Activated CD8-positive, alpha-beta memory T cell treated with anti-CD3 and anti-CD28 coated beads for 4 hours (primary cell): ENCODE results near the gene CCDC28B.
A peak's percentile ranks its signal among the peaks of the same experiment; 100 is the strongest.

ENCODE experiments used
- DNase-seq, 2 donors: peaks; one replicate each; pipeline ENCODE4 v3.0.0-alpha.2; 2020; ENCODE audit warnings: low read depth in 2 of 2

The CCDC28B gene

DNA sequence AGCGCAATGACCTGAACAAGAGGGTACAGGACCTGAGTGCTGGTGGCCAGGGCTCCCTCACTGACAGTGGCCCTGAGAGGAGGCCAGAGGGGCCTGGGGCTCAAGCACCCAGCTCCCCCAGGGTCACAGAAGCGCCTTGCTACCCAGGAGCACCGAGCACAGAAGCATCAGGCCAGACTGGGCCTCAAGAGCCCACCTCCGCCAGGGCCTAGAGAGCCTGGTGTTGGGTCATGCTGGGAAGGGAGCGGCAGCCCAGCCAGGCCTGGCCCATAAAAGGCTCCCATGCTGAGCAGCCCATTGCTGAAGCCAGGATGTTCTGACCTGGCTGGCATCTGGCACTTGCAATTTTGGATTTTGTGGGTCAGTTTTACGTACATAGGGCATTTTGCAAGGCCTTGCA lies 5.4 kb upstream of the CCDC28B start:
- DNase-seq: no peak

GRCh38 chr1:32195531-32195930 lies 4.9 kb upstream of the CCDC28B start:
- no peak for DNase-seq

DNA sequence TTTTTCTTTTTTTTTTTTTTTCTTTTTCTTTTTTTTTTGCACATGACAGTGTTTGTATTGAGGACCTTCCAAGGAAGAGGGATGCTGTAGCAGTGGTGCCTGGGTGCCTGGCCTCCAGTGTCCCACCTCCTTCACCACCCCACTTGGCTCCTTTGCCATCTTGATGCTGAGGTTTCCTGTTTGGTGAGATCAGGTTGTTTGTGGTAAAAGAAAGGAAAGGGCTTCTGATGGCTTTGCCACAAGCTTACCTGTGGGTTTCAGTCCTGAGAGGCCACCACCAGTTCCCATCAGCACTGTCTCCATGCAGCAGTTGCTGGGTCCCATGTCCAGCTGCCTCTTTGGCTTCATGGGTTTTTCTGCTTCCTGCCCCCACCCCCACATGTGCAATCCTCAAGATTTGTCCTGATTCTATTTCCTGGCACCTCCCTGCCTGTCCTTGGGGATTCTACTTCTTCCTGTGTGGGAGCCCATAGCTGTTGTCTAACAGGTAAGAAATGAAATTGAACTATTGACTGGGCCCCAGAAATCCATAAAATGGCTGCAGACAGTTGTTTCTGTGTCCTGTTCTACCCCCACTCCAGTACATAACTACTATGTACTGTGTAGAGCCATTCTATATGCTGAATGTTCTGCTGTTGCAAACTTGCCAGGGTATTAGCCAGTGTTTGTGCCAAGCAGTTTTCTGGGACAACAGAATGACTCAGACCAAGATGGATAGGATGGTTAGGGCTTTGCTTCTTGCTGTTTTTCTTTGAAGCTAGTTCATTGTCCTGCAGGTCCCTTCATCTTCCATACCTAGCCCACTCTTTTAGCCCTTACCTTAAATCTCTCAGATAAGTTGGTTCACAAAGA lies 4.2 kb upstream of the CCDC28B start:
- DNase-seq: no peak

DNA sequence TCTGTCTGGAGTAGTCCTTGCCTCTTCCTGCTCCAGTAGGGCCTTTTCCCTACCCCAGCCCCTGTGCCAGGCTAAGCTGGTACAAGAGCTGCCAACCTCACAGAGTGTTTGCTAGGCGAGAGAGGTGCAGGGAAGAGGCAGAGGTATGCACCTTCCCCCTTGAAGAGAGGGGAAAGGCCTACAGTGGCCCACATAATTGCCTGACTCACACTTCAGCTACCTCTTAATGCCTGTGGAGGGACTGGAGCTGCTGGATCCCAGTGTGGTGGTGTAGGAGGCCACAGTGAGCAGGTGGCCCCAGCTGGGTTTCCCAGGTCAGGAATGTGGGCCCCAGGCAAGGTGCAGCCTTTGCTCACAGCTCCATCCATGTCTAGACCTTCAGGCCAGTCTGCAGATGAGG lies 3.3 kb upstream of the CCDC28B start:
- no peak for DNase-seq

- DNase-seq: no peak
Measured at GRCh38 chr1:32197837-32198236, 2.6 kb upstream of the CCDC28B start.

GRCh38 chr1:32198237-32199042 lies 2.0 kb upstream of the CCDC28B start:
- no peak for DNase-seq

DNA sequence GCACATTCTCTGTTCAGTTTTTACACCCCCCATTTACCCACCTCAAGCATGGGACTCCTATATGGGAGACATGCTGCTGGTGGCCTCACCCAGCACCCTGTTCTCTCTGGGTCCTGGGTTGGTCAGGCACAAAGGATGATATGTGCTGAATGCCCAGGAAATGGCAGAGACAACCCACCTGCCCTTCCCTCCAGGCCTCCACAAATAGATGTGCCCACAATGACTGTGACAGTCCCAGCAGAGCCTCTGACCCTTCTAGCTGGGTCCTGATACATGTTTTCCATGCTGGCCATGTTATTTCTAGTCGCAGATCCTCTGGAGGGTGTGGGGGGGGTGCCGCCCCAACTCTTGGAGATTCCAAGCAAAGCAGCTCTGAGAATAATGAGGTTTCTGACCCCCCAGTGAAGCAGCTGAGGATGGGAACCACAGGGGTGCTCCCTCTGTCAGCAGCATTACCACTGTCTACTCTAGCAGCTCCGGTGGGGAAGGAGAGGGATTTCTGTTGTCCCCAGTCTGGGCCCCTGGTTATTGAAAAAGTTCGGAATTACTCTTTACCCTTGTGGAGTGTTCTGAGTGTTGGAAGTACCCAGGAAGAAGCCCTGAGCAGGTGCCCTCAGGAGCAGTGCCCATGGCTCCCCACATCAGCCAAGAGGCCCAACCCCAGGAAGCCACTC lies 1.2 kb upstream of the CCDC28B start:
- no peak for DNase-seq

GRCh38 chr1:32199717-32200072 lies 700 bp upstream of the CCDC28B start:
- no peak for DNase-seq

DNA sequence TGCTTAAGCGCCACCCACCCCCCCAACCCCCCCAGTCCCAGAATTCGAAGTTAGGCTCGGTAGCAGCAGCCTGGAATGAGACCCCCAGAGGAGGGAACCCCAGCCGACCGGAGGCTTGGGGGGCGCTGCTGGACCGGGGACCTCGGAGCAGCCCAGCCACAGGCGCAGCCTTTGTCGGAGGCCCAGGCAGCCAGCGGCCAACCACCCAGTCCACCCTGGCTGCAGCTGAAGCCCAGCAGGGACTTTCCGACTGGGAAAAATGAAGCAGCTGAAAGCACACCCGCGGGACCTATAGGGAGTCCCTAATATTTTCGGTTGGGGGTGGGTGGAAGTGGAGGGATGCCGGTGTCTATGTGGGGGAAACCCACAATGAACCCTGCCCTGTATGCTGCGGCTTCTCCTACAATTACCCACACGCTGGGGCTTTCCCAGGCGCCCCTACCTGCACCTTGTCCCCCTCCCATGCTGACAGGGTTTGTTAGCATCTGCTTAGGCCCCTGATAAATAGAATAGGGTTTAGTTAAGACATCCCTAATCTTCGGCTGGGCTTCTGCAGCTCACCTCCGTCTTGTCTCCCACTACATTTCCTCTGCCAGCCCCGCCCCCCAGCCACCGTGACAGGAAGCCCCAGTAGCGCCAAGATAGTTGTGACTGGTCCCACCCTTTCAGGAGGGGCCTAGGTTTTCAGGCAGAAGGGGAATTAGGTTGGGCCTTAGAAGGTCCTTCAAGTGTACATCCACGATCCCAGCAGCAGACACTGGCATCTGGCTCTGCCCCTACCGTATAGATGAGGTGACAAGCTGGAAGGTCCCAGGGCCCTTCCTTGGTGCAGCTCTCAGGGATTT lies 838 bp downstream of the CCDC28B start:
- DNase-seq: peak; percentile 52 to 58

- DNase-seq: no peak
Measured at GRCh38 chr1:32204943-32205361, 4.6 kb downstream of the CCDC28B start.

DNA sequence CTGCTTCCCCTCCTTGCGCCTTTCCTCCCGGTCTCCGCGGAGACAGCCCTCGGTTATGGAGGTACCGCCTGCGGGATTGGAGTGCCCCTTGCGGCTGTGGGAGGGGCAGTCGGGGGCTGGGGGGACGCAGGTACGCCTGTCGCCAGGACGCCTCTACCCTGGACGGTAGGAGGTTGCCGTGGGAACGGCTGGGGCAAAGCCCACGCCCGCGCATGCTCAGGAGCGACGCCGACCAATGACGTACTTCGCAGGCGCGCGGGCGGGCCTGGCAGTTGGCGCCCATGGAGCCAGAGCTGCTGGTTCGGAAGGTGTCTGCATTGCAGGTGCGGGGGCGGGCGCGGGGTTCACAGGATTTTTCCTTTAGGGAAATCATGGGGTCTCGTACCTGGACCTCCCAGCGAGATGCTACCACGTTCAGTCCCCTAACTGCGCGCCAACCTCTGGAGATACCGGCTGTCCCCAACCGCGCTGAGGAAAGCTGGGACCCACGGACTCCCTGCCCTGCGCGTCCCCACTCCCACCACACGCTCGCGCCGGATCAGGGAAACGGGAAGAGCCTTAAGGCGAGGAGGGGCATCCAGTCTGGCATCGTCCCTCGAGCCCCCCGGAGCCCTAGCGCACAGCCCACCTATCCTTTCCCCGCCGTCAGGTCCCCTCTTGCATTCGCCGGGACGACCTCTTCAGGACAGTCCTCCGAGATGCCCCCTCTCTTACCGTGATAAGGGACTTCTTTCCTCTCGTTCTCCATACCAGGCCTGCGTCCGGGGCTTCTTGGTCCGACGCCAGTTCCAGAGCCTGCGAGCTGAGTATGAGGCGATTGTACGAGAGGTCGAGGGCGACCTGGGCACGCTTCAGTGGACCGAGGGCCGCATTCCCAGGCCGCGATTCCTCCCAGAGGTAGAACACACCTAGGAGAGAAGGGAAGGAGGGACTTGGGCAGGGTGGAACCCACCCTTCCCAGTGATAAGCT lies 5.3 kb downstream of the CCDC28B start, which contains the start of gene IQCC:
TSS of gene IQCC (plus strand) at position 271 of the 970 bp plus-strand sequence. CDS start at position 282, 11 bp downstream.
- DNase-seq: peak; percentile 65 to 72

DNA sequence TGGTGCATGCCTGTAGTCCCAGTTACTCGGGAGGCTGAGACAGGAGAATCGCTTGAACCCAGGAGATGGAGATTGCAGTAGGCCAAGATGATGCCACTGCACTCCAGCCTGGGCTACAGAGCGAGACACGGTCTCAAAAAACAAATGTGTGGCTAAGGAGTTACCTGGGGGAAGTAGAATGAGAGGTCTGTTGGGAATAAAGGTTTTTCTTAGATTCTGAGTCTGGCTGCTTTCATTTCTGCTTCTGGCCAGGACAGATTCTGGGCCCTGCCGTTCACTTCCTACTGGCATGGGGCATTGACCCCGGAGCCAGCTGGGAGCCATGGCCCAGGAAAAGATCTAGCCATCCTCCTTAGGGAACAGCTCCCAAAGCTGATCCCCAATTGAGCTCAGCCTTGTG lies 8.1 kb downstream of the CCDC28B start:
- no peak for DNase-seq

- DNase-seq: no peak
Measured at GRCh38 chr1:32208891-32209328, 8.5 kb downstream of the CCDC28B start, which contains the start of gene DCDC2B. Gene DCDC2B, plus strand, starts transcription at chr1:32209089. Its CDS starts 5 bp downstream, at chr1:32209094.

DNA sequence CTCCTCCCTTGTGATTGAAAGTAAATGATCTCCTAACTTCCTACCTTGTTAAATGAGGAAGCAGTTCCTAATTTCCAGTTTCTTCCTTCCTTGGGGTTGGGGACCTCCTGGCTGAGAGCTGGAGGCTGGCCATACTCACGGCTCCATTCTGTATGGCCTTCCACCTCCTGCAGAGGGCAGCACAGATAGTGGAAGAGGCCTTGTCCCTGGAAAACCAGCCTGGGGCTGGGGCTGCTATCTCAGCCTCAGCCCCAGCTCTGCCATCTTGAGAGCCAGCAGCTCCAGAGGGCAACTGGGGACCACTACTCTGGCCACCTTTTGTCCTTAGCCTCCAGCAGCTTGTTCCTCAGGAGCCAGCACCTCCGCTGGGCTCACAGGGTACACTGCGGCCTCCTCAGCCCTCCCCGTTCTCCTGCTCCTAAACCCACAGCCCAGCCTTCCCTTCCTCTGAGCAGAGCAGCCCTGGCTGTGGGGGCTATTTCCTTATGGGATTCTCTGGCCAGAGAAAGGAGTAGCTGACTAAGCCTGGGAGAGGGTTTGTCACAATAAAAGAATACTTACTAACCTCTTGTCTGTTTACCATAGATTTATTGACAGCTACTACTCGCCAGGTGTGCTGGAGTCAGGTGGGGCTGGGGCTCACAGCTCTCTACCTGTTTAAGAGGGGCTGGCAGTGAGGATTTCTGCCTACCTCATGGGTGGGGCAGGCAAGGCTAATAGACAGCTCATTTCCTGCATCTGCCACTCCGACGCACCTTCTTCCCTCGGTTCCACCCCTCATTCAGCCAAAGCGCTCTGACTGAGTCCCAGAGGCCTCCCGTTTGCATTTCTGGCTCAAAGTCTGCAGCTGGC lies 15.5 kb downstream of the CCDC28B start:
- no peak for DNase-seq

- DNase-seq: no peak
Measured at GRCh38 chr1:32216566-32216965, 16.2 kb downstream of the CCDC28B start.

DNA sequence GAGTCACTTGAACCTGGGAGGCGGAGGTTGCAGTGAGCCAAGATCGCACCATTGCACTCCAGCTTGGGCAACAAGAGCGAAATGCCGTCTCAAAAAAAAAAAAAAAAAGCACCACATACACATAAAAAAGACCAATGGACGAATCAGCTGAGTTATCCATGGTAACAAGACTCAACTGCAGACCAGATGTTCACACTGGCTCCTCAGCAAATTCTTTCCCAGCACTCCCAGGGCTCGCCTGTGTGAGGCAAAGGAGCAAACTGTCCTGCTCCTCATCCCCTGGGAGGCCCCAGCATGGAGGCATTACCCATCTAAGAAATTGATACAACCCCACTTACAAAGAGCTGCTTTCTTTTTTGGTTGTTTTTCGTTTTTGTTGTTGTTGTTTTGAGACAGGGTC lies 18.6 kb downstream of the CCDC28B start:
- no peak for DNase-seq

DNA sequence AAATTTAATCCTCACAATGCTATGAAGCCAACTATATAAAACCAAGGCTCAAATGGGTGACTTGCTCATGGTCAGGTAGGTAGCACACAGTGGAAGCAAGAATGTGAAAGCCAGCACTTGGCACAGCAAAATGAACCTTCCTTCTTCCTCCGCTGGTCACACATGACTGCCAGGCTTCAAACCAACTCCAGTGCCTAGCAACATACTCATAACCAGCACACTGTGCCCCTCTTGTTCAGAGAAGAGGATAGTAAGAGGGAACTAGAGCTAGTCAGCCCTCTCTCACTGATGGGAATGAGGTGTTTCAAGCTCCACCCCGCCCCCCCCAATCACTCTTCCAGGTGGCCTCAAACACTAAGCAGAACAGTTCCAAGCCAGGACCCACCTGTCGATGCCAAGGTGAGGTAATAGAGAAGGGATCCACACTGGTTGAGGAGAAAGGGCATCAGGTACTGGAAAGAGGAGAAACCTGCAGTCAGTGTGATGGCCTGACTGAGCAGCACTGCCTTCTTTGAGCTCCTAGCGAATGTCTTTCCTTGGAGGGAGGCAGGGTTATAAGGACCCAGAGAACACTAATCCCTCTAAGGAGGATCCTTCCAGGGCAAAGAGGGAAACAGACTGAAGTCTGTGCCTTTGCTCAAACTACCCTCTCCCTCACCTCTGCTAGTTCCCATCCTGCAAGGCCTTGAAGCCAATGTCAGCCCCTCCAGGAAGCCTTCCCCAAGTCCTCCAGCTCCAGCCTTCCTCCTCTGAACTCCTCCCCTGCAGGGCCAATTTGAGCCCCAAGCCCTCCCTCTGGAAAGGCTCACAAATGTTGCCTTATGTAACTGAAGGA lies 20.6 kb downstream of the CCDC28B start:
- no peak for DNase-seq

DNA sequence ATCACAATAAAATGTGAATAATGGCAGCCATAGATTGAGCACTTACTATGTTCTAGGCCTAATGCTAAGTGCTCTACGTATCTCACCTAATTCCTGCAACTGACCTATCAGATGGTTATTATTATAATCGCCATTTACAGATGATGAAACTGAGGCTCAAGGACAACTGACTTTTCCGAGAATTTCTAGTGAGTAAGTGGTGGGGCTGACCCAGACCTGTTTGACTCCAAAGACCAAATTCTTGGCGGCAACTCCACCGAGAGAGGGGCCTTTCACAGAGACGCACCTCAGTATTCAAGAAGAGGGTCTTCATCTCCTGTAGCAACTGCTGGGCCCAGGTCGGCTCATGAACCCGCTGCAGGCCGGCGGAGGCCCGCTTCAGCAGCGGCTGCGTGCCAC lies 21.2 kb downstream of the CCDC28B start:
- no peak for DNase-seq
